Stimulated activated naive B cell treated with anti-CD40 and anti-IgM and Interleukin-4, amounts not matched to agents 10 μg/mL and 1 μg/mL and 100 μg/mL, for 72 hours (primary cell): ENCODE results near the gene CDKN1C.

Experiments
- ATAC-seq, 2 donors: fragments of 150-1000 bp; cut with Tn5 transposase; replicated peaks; 2 replicates each; pipeline ENCODE4 v1.10.0; 2021; ENCODE audit warnings: moderate library complexity in 1 of 2
- DNase-seq: peaks from one replicate; pipeline ENCODE4 v3.0.0; 2021
- H3K27ac Mint-ChIP-seq: one replicate; pipeline ENCODE4 v1.8.0; 2022; ENCODE audit warnings: mild to moderate bottlenecking, mixed read lengths
- H3K27me3 Mint-ChIP-seq, 2 donors: one replicate each; pipeline ENCODE4 v1.8.0; 2022; ENCODE audit warnings: mixed read lengths in 2 of 2
- H3K36me3 Mint-ChIP-seq, 2 donors: one replicate each; pipeline ENCODE4 v1.8.0; 2022; ENCODE audit warnings: mixed read lengths in 2 of 2, mild to moderate bottlenecking in 1 of 2
- H3K4me1 Mint-ChIP-seq, 2 donors: one replicate each; pipeline ENCODE4 v1.8.0; 2022; ENCODE audit warnings: mixed read lengths in 2 of 2, mild to moderate bottlenecking in 1 of 2
- H3K4me3 Mint-ChIP-seq, 2 donors: one replicate each; pipeline ENCODE4 v1.8.0; 2022; ENCODE audit warnings: mild to moderate bottlenecking in 2 of 2, mixed read lengths in 2 of 2, moderate library complexity in 1 of 2
- H3K9me3 Mint-ChIP-seq, 2 donors: one replicate each; pipeline ENCODE4 v1.8.0; 2022; ENCODE audit warnings: mixed read lengths in 2 of 2, mild to moderate bottlenecking in 1 of 2

CDKN1C gene

GRCh38 chr11:2892967-2893528 is 7.5 kb upstream of the CDKN1C start:
- H3K27ac Mint-ChIP-seq = no peak overlapping the region
- no peaks in the 10 kb centered on the region for H3K9me3 Mint-ChIP-seq
- ATAC-seq (peak; percentile 44 to 57), DNase-seq (no peak)
- H3K4me1 Mint-ChIP-seq = peaks cover 12 to 19% of the 10 kb centered on the region in 2 donors
- H3K36me3 Mint-ChIP-seq = no peaks in the 10 kb centered on the region
- peaks cover 0 to 18% of the 10 kb centered on the region in 2 donors for H3K27me3 Mint-ChIP-seq
- H3K4me3 Mint-ChIP-seq = peak overlapping the region; percentile 75 to 82

- Mint-ChIP-seq H3K9me3 (no peaks in the 10 kb centered on the region), H3K27ac (peak overlapping the region; percentile 88), H3K4me3 (peak overlapping the region; percentile 75 to 82), H3K27me3 (peaks cover 0 to 13% of the 10 kb centered on the region in 2 donors), H3K4me1 (peaks cover 10 to 23% of the 10 kb centered on the region in 2 donors), H3K36me3 (no peaks in the 10 kb centered on the region)
- DNase-seq (peak; percentile 51), ATAC-seq (peak; percentile 58 to 68)
These were observed 6.8 kb upstream of the CDKN1C start for GRCh38 chr11:2892215-2892966.

GRCh38 chr11:2891326-2892214 is 6.0 kb upstream of the CDKN1C start:
- H3K9me3 Mint-ChIP-seq = no peaks in the 10 kb centered on the region
- H3K36me3 Mint-ChIP-seq = no peaks in the 10 kb centered on the region
- no peak for DNase-seq
- peaks cover 10 to 26% of the 10 kb centered on the region in 2 donors for H3K4me1 Mint-ChIP-seq
- peaks cover 0 to 7% of the 10 kb centered on the region in 2 donors for H3K27me3 Mint-ChIP-seq
- H3K4me3 Mint-ChIP-seq = peak overlapping the region; percentile 75 to 82
- no peak for ATAC-seq
- peak overlapping the region; percentile 14 for H3K27ac Mint-ChIP-seq

GRCh38 chr11:2890466-2891294 is 5.1 kb upstream of the CDKN1C start:
- no peak for DNase-seq
- ATAC-seq = no peak
- H3K4me1 Mint-ChIP-seq = peaks cover 10 to 27% of the 10 kb centered on the region in 2 donors
- H3K27ac Mint-ChIP-seq = no peak overlapping the region
- H3K36me3 Mint-ChIP-seq = no peaks in the 10 kb centered on the region
- no peaks in the 10 kb centered on the region for H3K27me3 Mint-ChIP-seq
- no peak overlapping the region for H3K4me3 Mint-ChIP-seq
- H3K9me3 Mint-ChIP-seq = no peaks in the 10 kb centered on the region

- ATAC-seq (no peak), DNase-seq (no peak)
- no peak overlapping the region for H3K4me3 Mint-ChIP-seq
- H3K4me1 Mint-ChIP-seq = peaks cover 13 to 32% of the 10 kb centered on the region in 2 donors
- peaks cover 0 to 6% of the 10 kb centered on the region in 2 donors for H3K27me3 Mint-ChIP-seq
- no peaks in the 10 kb centered on the region for H3K9me3 Mint-ChIP-seq
- H3K36me3 Mint-ChIP-seq = no peaks in the 10 kb centered on the region
- H3K27ac Mint-ChIP-seq = no peak overlapping the region
These were observed 4.0 kb upstream of the CDKN1C start for GRCh38 chr11:2889362-2890273.

- Mint-ChIP-seq H3K27me3 (peaks cover under 1 to 6% of the 10 kb centered on the region in 2 donors), H3K9me3 (no peaks in the 10 kb centered on the region), H3K36me3 (no peaks in the 10 kb centered on the region), H3K27ac (no peak overlapping the region), H3K4me1 (peaks cover 13 to 33% of the 10 kb centered on the region in 2 donors), H3K4me3 (no peak overlapping the region)
- peak; percentile 61 to 65 for ATAC-seq
- peak; percentile 72 for DNase-seq
These were observed 2.8 kb upstream of the CDKN1C start for GRCh38 chr11:2888266-2888968.

- ATAC-seq (no peak), DNase-seq (no peak)
- Mint-ChIP-seq H3K4me1 (peaks cover 12 to 38% of the 10 kb centered on the region in 2 donors), H3K27ac (no peak overlapping the region), H3K9me3 (no peaks in the 10 kb centered on the region), H3K36me3 (no peaks in the 10 kb centered on the region), H3K4me3 (peak overlapping the region in 1 of 2 donors; percentile 36), H3K27me3 (peaks cover 8 to 13% of the 10 kb centered on the region in 2 donors)
These were observed 2.1 kb upstream of the CDKN1C start for GRCh38 chr11:2887515-2888195.

GRCh38 chr11:2886936-2887335 is 1.4 kb upstream of the CDKN1C start:
- H3K36me3 Mint-ChIP-seq = no peaks in the 10 kb centered on the region
- DNase-seq = no peak
- no peak for ATAC-seq
- H3K27ac Mint-ChIP-seq = peak overlapping the region; percentile 51
- H3K4me3 Mint-ChIP-seq = peak overlapping the region; percentile 56 to 68
- H3K4me1 Mint-ChIP-seq = peaks cover 8 to 31% of the 10 kb centered on the region in 2 donors
- no peaks in the 10 kb centered on the region for H3K9me3 Mint-ChIP-seq
- peaks cover 11 to 17% of the 10 kb centered on the region in 2 donors for H3K27me3 Mint-ChIP-seq

GRCh38 chr11:2886191-2886894 is 768 bp upstream of the CDKN1C start:
- Mint-ChIP-seq H3K27ac (peak overlapping the region; percentile 51), H3K4me1 (peaks cover 6 to 26% of the 10 kb centered on the region in 2 donors), H3K27me3 (peaks cover 11 to 21% of the 10 kb centered on the region in 2 donors), H3K4me3 (peak overlapping the region; percentile 56 to 68), H3K36me3 (no peaks in the 10 kb centered on the region), H3K9me3 (no peaks in the 10 kb centered on the region)
- peak; percentile 8 to 12 for ATAC-seq
- no peak for DNase-seq

GRCh38 chr11:2885017-2885677 is 428 bp downstream of the CDKN1C start:
- Mint-ChIP-seq H3K27me3 (peaks cover 21 to 33% of the 10 kb centered on the region in 2 donors), H3K4me3 (peak overlapping the region; percentile 83 to 90), H3K4me1 (peaks cover 6 to 26% of the 10 kb centered on the region in 2 donors), H3K9me3 (no peaks in the 10 kb centered on the region), H3K27ac (peak overlapping the region; percentile 70), H3K36me3 (no peaks in the 10 kb centered on the region)
- DNase-seq (no peak), ATAC-seq (peak; percentile 2 to 11)
